Spleen (tissue), 11 donors: ENCODE results near the gene INVS. TPM values are rescaled to one million over a fixed set of nuclear protein-coding genes. Genes with fewer than 3 reads are reported as not detected.

ENCODE experiments used
- DNase-seq: peaks from one replicate; pipeline ENCODE4 v3.0.0-alpha.2; 2020
- H3K27ac ChIP-seq, 8 donors: fragments of 200-600 bp; sonication (generic) in 7 of 8; 1 replicate in 4 of 8; 2 replicates in 4 of 8; pipeline versions ENCODE4 v1.5.0 to v1.8.0; 2016 to 2021; ENCODE audit warnings: inconsistent platforms in 4 of 8, mild to moderate bottlenecking in 4 of 8, moderate library complexity in 1 of 8
- H3K27me3 ChIP-seq, 7 donors: fragments of 200-600 bp; sonication (generic) in 6 of 7; replicated peaks in 1 of 7; 1 replicate in 4 of 7; 2 replicates in 3 of 7; pipeline versions ENCODE4 v1.5.0 to v1.8.0; 2016 to 2021; ENCODE audit warnings: inconsistent platforms in 3 of 7, mild to moderate bottlenecking in 1 of 7
- H3K36me3 ChIP-seq, 6 donors: fragments of 200-600 bp; sonication (generic) in 5 of 6; 1 replicate in 4 of 6; 2 replicates in 2 of 6; pipeline versions ENCODE4 v1.5.0 to v1.8.0; 2016 to 2021; ENCODE audit warnings: inconsistent platforms in 2 of 6
- H3K4me1 ChIP-seq, 6 donors: fragments of 200-600 bp; sonication (generic) in 5 of 6; 1 replicate in 3 of 6; 2 replicates in 3 of 6; pipeline versions ENCODE4 v1.5.0 to v1.8.0; 2016 to 2021; ENCODE audit warnings: inconsistent platforms in 3 of 6
- H3K4me3 ChIP-seq, 8 donors: fragments of 200-600 bp; sonication (generic) in 7 of 8; 1 replicate in 4 of 8; 2 replicates in 4 of 8; pipeline versions ENCODE4 v1.5.0 to v1.8.0; 2016 to 2021; ENCODE audit warnings: inconsistent platforms in 4 of 8, mild to moderate bottlenecking in 4 of 8, moderate library complexity in 2 of 8
- H3K9me3 ChIP-seq, 8 donors: fragments of 200-600 bp; sonication (generic) in 7 of 8; 1 replicate in 4 of 8; 2 replicates in 4 of 8; pipeline versions ENCODE4 v1.5.0 to v1.8.0; 2016 to 2021; ENCODE audit warnings: inconsistent platforms in 4 of 8
- POLR2A ChIP-seq, 3 donors: fragments of 450-650 bp; IDR thresholded peaks; one replicate each; pipeline ENCODE4 v1.5.1; 2017; ENCODE audit warnings: antibody characterized with exemption in 3 of 3, mild to moderate bottlenecking in 1 of 3
- POLR2AphosphoS5 ChIP-seq, 3 donors: sonication (generic); formaldehyde crosslinking; IDR thresholded peaks; one replicate each; pipeline ENCODE4 v1.5.1; 2017; ENCODE audit warnings: antibody characterized with exemption in 3 of 3
- WGBS, 5 donors: extraction: QIAGEN DNeasy Blood & Tissue Kit in 3 of 5; methylation state at CpG; one replicate each; pipeline versions ENCODE4 v1.1.5 to v1.1.7; 2013 to 2018; 5-methylcytosine and 5-hydroxymethylcytosine counted together
- intact Hi-C: fragments of 100-400 bp; cut with DNase I; formaldehyde crosslinking; loops from one replicate; pipeline ENCODE4 v1.15.0; 2023; ENCODE audit warnings: low total_unique reads
- polyA plus RNA-seq, 3 donors: library from polyadenylated mRNA; stranded (reverse); fragments of 200-250 nt; gene quantifications; one replicate each; pipeline ENCODE4 v1.2.1, GENCODE V29; 2013
- total RNA-seq, 7 donors: library from RNA; depleted of rRNA in 3 of 7; stranded (reverse); fragments of >200 nt in 3 of 7; fragmentation: NEBNext Ultra II Directional in 4 of 7; extraction: Animal tissue kit (Norgen Biotek cat#: 25700) in 4 of 7; gene quantifications; one replicate each; pipeline versions ENCODE4 v1.1.0 to v1.2.1, GENCODE V29; 2016 to 2021
- TF ChIP-seq, protein P1 (sequence below), 11 experiments: fragments of 200-600 bp in 7 of 11; fragments of 450-650 bp in 4 of 11; sonication (generic) in 4 of 11; IDR thresholded peaks in 8 of 11; conservative IDR thresholded peaks in 3 of 11; 1 replicate in 7 of 11; 2 replicates in 4 of 11; pipeline versions ENCODE4 v1.4.0 to v1.8.0; 2016 to 2021; ENCODE audit warnings: antibody characterized with exemption in 11 of 11, inconsistent platforms in 4 of 11, mild to moderate bottlenecking in 1 of 11
- donor health status: healthy with polysubstance abuse.
- donor health status: DM: no; HTN: no; CAD: no; lungs with moderate emphysema.
- donor health status: DM: no; HTN: no; CAD: no.
- donor health status: Bipolar disorder and iron deficiency.
- donor health status: healthy.
- donor health status: DM: no; HTN: no; CAD: no.
- donor health status: DM: yes; HTN: yes; CAD: no.

Gene INVS
- total and polyA plus RNA-seq, 10 donors, result 3.0 to 49.5 (median 25.9) TPM

DNA sequence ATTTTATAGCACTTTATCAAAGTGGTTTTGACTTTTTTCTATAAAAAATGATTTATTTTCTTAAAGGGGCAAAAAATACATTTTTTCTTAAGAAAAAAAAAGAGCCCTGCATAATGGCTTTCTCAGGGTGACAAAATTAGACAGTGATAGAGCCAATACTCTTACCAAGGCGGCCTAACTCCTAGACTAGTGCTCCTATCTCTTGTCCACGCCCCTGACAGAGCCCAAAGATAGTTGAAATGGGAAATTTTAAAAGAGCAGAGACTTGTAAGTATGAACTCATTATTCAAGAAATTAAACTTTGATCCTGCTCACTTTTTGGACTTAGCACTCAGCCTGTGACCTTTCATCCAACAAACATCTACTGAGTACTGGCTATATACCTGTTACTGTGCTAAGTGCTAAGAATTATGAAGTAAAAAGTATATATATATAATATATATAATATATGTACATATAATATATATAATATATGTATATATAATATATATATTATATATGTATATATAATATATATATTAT, 1.2 kb downstream of the INVS start:
- TF ChIP-seq POLR2AphosphoS5 (IDR thresholded peaks at IDR 0.05) (no peak), POLR2A (IDR thresholded peaks at IDR 0.05) (no peak)
- TF ChIP-seq, protein P1, sequence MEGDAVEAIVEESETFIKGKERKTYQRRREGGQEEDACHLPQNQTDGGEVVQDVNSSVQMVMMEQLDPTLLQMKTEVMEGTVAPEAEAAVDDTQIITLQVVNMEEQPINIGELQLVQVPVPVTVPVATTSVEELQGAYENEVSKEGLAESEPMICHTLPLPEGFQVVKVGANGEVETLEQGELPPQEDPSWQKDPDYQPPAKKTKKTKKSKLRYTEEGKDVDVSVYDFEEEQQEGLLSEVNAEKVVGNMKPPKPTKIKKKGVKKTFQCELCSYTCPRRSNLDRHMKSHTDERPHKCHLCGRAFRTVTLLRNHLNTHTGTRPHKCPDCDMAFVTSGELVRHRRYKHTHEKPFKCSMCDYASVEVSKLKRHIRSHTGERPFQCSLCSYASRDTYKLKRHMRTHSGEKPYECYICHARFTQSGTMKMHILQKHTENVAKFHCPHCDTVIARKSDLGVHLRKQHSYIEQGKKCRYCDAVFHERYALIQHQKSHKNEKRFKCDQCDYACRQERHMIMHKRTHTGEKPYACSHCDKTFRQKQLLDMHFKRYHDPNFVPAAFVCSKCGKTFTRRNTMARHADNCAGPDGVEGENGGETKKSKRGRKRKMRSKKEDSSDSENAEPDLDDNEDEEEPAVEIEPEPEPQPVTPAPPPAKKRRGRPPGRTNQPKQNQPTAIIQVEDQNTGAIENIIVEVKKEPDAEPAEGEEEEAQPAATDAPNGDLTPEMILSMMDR (IDR thresholded peaks at IDR 0.05 in 8 of 11, conservative IDR thresholded peaks at IDR 0.05 in 3 of 11), result no peak
- peak overlapping the region in 7 of 8 donors; percentile 75 to 95 (median 94) for H3K27ac ChIP-seq
- H3K4me3 ChIP-seq, result peak overlapping the region in 6 of 8 donors; percentile 88 to 97 (median 94)
- 69 to 90% (median 75%) methylated on average over 2 of the region's 2 CpGs for WGBS, 5 donors
- no peaks in the 10 kb centered on the region for H3K9me3 ChIP-seq
- peaks cover 0 to 37% (median 11%) of the 10 kb centered on the region in 6 donors for H3K36me3 ChIP-seq
- intact Hi-C loops, result no loop called here
- H3K4me1 ChIP-seq, result peaks cover 26 to 45% (median 41%) of the 10 kb centered on the region in 6 donors
- DNase-seq, result no peak
- no peaks in the 10 kb centered on the region for H3K27me3 ChIP-seq

- Histone ChIP-seq H3K27ac (no peak overlapping the region), H3K27me3 (no peaks in the 10 kb centered on the region), H3K4me3 (no peak overlapping the region), H3K9me3 (no peaks in the 10 kb centered on the region), H3K36me3 (peaks cover 0 to 51% (median 24%) of the 10 kb centered on the region in 6 donors), H3K4me1 (peaks cover 18 to 31% (median 27%) of the 10 kb centered on the region in 6 donors)
- DNase-seq, result no peak
- 93 to 97% (median 96%) methylated on average over 6 of the region's 6 CpGs for WGBS, 5 donors
- intact Hi-C loops, result no loop called here
- TF ChIP-seq, protein P1 (IDR thresholded peaks at IDR 0.05 in 8 of 11, conservative IDR thresholded peaks at IDR 0.05 in 3 of 11), result no peak
- TF ChIP-seq POLR2AphosphoS5 (IDR thresholded peaks at IDR 0.05), result no peak
- no peak for TF ChIP-seq POLR2A (IDR thresholded peaks at IDR 0.05)
These were observed 2.6 kb downstream of the INVS start for GRCh38 chr9:100101608-100102007.

DNA sequence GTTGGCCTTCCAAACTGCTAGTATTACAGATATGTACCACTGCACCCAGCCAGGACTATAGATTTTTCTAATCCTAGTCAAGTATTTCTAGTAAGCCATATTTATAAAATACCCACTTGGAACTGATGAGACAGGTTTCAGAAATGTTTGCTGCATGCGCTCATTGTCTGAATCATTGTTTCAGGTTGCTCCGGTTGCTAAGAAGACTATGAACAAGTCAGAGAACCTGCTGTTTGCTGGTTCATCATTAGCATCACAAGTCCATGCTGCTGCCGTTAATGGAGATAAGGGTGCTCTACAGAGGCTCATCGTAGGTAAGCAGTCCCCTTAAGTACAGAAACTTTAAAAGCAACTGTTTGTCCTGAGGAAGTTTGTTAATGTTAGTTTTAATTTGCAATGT, 5.3 kb downstream of the INVS start:
- no peak for DNase-seq
- whole genome bisulfite sequencing, 5 donors, result 91 to 97% (median 95%) methylated on average over 4 of the region's 4 CpGs
- Histone ChIP-seq H3K4me1 (peaks cover 7 to 10% (median 10%) of the 10 kb centered on the region in 6 donors), H3K27me3 (no peaks in the 10 kb centered on the region), H3K9me3 (no peaks in the 10 kb centered on the region), H3K36me3 (peaks cover 0 to 78% (median 34%) of the 10 kb centered on the region in 6 donors), H3K27ac (no peak overlapping the region), H3K4me3 (no peak overlapping the region)
- intact Hi-C loops, result no loop called here
- TF ChIP-seq POLR2A (IDR thresholded peaks at IDR 0.05) (no peak), POLR2AphosphoS5 (IDR thresholded peaks at IDR 0.05) (no peak)
- TF ChIP-seq, protein P1 (IDR thresholded peaks at IDR 0.05 in 8 of 11, conservative IDR thresholded peaks at IDR 0.05 in 3 of 11), result no peak

DNA sequence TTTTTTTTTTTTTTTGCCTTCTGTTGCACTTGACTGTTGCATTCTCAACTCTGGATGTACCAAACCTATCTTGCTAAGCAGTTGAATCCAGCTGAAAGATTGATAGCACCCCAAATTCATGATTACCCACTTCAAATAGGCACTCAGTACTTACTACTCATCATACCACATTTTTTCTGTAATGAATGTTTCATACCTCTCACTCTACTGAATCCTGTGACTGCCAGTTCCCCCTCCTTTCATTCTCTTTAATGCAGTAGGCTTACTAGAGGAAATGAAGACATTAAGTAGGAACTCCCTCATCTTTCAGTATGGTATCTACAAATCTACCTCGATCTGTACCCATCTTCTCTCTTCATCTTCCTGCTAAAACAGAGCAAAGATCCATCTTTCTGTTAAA, 6.8 kb downstream of the INVS start:
- intact Hi-C loops, result no loop called here
- Histone ChIP-seq H3K9me3 (no peaks in the 10 kb centered on the region), H3K27me3 (no peaks in the 10 kb centered on the region), H3K36me3 (peaks cover 0 to 94% (median 34%) of the 10 kb centered on the region in 6 donors), H3K4me3 (no peak overlapping the region), H3K27ac (no peak overlapping the region), H3K4me1 (peaks cover 0 to 7% (median 0%) of the 10 kb centered on the region in 6 donors)
- TF ChIP-seq, protein P1 (IDR thresholded peaks at IDR 0.05 in 8 of 11, conservative IDR thresholded peaks at IDR 0.05 in 3 of 11), result no peak
- TF ChIP-seq POLR2A (IDR thresholded peaks at IDR 0.05) (no peak), POLR2AphosphoS5 (IDR thresholded peaks at IDR 0.05) (no peak)
- 0 to 100% (median 41%) methylated on average over 1 of the region's 1 CpG for WGBS, 5 donors
- DNase-seq, result no peak
